HTERT RPE-1 (cell line): Measurements from ENCODE around the gene TTC32.
"Not testable (repeated sequence)": the region's sequence is repeated elsewhere in the genome, so short reads cannot be mapped to it uniquely, and the experiment has no call there.

ENCODE experiments used
- in situ Hi-C: fragments of 300-500 bp; cut with MboI; formaldehyde crosslinking; loops from 4 replicates; pipeline ENCODE4 v1.14.3; 2020; ENCODE audit warnings: low sequenced_read_pairs

Gene TTC32

GRCh38 chr2:19901442-19902215, at the start of gene TTC32:
Gene TTC32 (minus strand): TSS chr2:19901983. CDS start chr2:19901854, 129 bp downstream.
- in situ Hi-C loops, result no loop called here

- in situ Hi-C loops, result no loop called here
Measured at GRCh38 chr2:19949071-19949470, 47.3 kb upstream of the TTC32 start.

- in situ Hi-C loops, result no loop called here
Measured at GRCh38 chr2:19947184-19947940, 45.6 kb upstream of the TTC32 start.

- in situ Hi-C loops, result no loop called here
Measured at GRCh38 chr2:19944205-19944845, 42.5 kb upstream of the TTC32 start.

GRCh38 chr2:19943189-19943588, 41.4 kb upstream of the TTC32 start:
- in situ Hi-C loops, result no loop called here

- in situ Hi-C loops, result no loop called here
Measured at GRCh38 chr2:19942199-19942598, 40.4 kb upstream of the TTC32 start.

- in situ Hi-C loops, result no loop called here
Measured at GRCh38 chr2:19937004-19937403, 35.2 kb upstream of the TTC32 start.

GRCh38 chr2:19936203-19936602, 34.4 kb upstream of the TTC32 start:
- in situ Hi-C loops, result no loop called here

- in situ Hi-C loops, result no loop called here
Measured at GRCh38 chr2:19933351-19933981, 31.7 kb upstream of the TTC32 start.

- in situ Hi-C loops, result no loop called here
Measured at GRCh38 chr2:19932928-19933327, 31.1 kb upstream of the TTC32 start.

- in situ Hi-C loops, result no loop called here
Measured at GRCh38 chr2:19929226-19929625, 27.4 kb upstream of the TTC32 start.

- in situ Hi-C loops, result not testable (repeated sequence)
Measured at GRCh38 chr2:19927816-19928215, 26.0 kb upstream of the TTC32 start.

- in situ Hi-C loops, result not testable (repeated sequence)
Measured at GRCh38 chr2:19924526-19924925, 22.7 kb upstream of the TTC32 start.

- in situ Hi-C loops, result not testable (repeated sequence)
Measured at GRCh38 chr2:19922188-19922587, 20.4 kb upstream of the TTC32 start.

GRCh38 chr2:19916385-19916950, 14.7 kb upstream of the TTC32 start:
- in situ Hi-C loops, result no loop called here

GRCh38 chr2:19914266-19914975, 12.6 kb upstream of the TTC32 start:
- in situ Hi-C loops, result no loop called here

GRCh38 chr2:19911808-19912509, 10.2 kb upstream of the TTC32 start:
- in situ Hi-C loops, result no loop called here

GRCh38 chr2:19902216-19902740, 495 bp upstream of the TTC32 start:
- in situ Hi-C loops, result no loop called here

- in situ Hi-C loops, result no loop called here
Measured at GRCh38 chr2:19900931-19901441, 797 bp downstream of the TTC32 start.
